WTC11 (cell line): ENCODE results near the gene SNX25.

Experiments used
- JUN ChIP-seq: sonication (generic); formaldehyde crosslinking; IDR thresholded peaks from 2 replicates; pipeline ENCODE4 v1.8.0; 2023; ENCODE audit warnings: mild to moderate bottlenecking, missing genetic modification reagents
- NFATC4 ChIP-seq: fragments of 250-450 bp; sonication (Bioruptor Pico); IDR thresholded peaks from 2 replicates; pipeline ENCODE4 v1.9.0; 2021; ENCODE audit warnings: mild to moderate bottlenecking
- NR3C1 ChIP-seq: sonication (generic); formaldehyde crosslinking; conservative IDR thresholded peaks from 2 replicates; pipeline ENCODE4 v1.8.1; 2023; ENCODE audit warnings: low read depth, mild to moderate bottlenecking, missing genetic modification reagents
- TF ChIP-seq, protein P1 (sequence below): fragments of 200-600 bp; IDR thresholded peaks from 2 replicates; pipeline ENCODE4 v1.8.0; 2022; ENCODE audit warnings: antibody characterized with exemption

GRCh38 chr4:185269286-185269685 lies 59.9 kb downstream of the SNX25 start:
- no peak for TF ChIP-seq NR3C1
- no peak for TF ChIP-seq NFATC4
- TF ChIP-seq JUN (CRISPR knock-in tag) = no peak
- TF ChIP-seq, protein P1, sequence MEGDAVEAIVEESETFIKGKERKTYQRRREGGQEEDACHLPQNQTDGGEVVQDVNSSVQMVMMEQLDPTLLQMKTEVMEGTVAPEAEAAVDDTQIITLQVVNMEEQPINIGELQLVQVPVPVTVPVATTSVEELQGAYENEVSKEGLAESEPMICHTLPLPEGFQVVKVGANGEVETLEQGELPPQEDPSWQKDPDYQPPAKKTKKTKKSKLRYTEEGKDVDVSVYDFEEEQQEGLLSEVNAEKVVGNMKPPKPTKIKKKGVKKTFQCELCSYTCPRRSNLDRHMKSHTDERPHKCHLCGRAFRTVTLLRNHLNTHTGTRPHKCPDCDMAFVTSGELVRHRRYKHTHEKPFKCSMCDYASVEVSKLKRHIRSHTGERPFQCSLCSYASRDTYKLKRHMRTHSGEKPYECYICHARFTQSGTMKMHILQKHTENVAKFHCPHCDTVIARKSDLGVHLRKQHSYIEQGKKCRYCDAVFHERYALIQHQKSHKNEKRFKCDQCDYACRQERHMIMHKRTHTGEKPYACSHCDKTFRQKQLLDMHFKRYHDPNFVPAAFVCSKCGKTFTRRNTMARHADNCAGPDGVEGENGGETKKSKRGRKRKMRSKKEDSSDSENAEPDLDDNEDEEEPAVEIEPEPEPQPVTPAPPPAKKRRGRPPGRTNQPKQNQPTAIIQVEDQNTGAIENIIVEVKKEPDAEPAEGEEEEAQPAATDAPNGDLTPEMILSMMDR = no peak
